Osteoblast (primary cell): Measurements from ENCODE around the gene KCNS1. TPM values are rescaled to one million over a fixed set of nuclear protein-coding genes. Genes with fewer than 3 reads are reported as not detected.

Experiments
- DNase-seq: peaks from one replicate; pipeline ENCODE4 v3.0.0; 2011; ENCODE audit warnings: low spot score, mixed read lengths; ENCODE audit not compliant: insufficient read length; ENCODE audit errors: missing footprints
- H2AFZ ChIP-seq: 2 replicates; pipeline ENCODE4 v1.6.0; 2011; ENCODE audit warnings: mild to moderate bottlenecking, low read length
- H3K27ac ChIP-seq: 2 replicates; pipeline ENCODE4 v1.5.1; 2011; ENCODE audit warnings: mild to moderate bottlenecking, low read depth, low read length, moderate library complexity
- H3K27me3 ChIP-seq: 2 replicates; pipeline ENCODE4 v1.6.0; 2012; ENCODE audit warnings: mild to moderate bottlenecking, control low read depth, inconsistent platforms, low read length, moderate library complexity; ENCODE audit not compliant: insufficient read depth
- H3K36me3 ChIP-seq: 2 replicates; pipeline ENCODE4 v1.5.1; 2011; ENCODE audit warnings: mild to moderate bottlenecking, low read length, control low read depth, moderate library complexity; ENCODE audit not compliant: insufficient read depth
- H3K4me1 ChIP-seq: 2 replicates; pipeline ENCODE4 v1.5.1; 2011; ENCODE audit warnings: mild to moderate bottlenecking, low read length, control low read depth, moderate library complexity; ENCODE audit not compliant: insufficient read depth
- H3K4me2 ChIP-seq: 2 replicates; pipeline ENCODE4 v1.6.0; 2011; ENCODE audit warnings: mild to moderate bottlenecking, low read length; ENCODE audit not compliant: insufficient read depth
- H3K4me3 ChIP-seq: fragments of 200-600 bp; sonication (generic); 3 replicates; pipeline ENCODE4 v1.5.1; 2012; ENCODE audit warnings: mild to moderate bottlenecking, low read length, inconsistent platforms; ENCODE audit not compliant: insufficient read depth
- H3K79me2 ChIP-seq: 2 replicates; pipeline ENCODE4 v1.6.0; 2012; ENCODE audit warnings: mild to moderate bottlenecking, low read length, control low read depth, inconsistent platforms; ENCODE audit not compliant: insufficient read depth
- H3K9me3 ChIP-seq: 2 replicates; pipeline ENCODE4 v1.5.1; 2011; ENCODE audit warnings: low read depth, low read length, control low read depth
- H4K20me1 ChIP-seq: 2 replicates; pipeline ENCODE4 v1.6.0; 2012; ENCODE audit warnings: mild to moderate bottlenecking, low read length, control low read depth; ENCODE audit not compliant: insufficient read depth
- CTCF ChIP-seq: IDR thresholded peaks from 2 replicates; pipeline ENCODE4 v1.5.1; 2011; ENCODE audit warnings: mild to moderate bottlenecking, low read depth, low read length, moderate library complexity; ENCODE audit errors: extremely low read depth
- total RNA-seq: library from RNA; depleted of rRNA; stranded (reverse); fragments of >200 nt; gene quantifications from 2 replicates; pipeline ENCODE4 v1.2.3, GENCODE V29; 2012

Gene KCNS1
- total RNA-seq, 1 donor: 1.1 TPM

- Histone ChIP-seq H3K4me3 (no peak overlapping the region), H3K4me1 (peaks cover 40% of the 10 kb centered on the region), H3K79me2 (no peaks in the 10 kb centered on the region), H3K9me3 (no peaks in the 10 kb centered on the region), H3K4me2 (no peak overlapping the region), H2AFZ (no peak overlapping the region), H3K36me3 (no peaks in the 10 kb centered on the region), H3K27me3 (no peaks in the 10 kb centered on the region), H3K27ac (no peak overlapping the region), H4K20me1 (no peaks in the 10 kb centered on the region)
- TF ChIP-seq CTCF: no peak
- no peak for DNase-seq
Measured at GRCh38 chr20:45092898-45093297, 8.0 kb downstream of the KCNS1 start.

GRCh38 chr20:45091366-45091765 is 9.6 kb downstream of the KCNS1 start:
- Histone ChIP-seq H3K36me3 (no peaks in the 10 kb centered on the region), H3K27ac (peak overlapping the region; percentile 27), H3K4me2 (no peak overlapping the region), H3K9me3 (no peaks in the 10 kb centered on the region), H3K79me2 (no peaks in the 10 kb centered on the region), H3K4me3 (no peak overlapping the region), H3K4me1 (peaks cover 50% of the 10 kb centered on the region), H4K20me1 (no peaks in the 10 kb centered on the region), H3K27me3 (no peaks in the 10 kb centered on the region), H2AFZ (no peak overlapping the region)
- TF ChIP-seq CTCF: no peak
- DNase-seq: peak; percentile 68

GRCh38 chr20:45090481-45090880 is 10.4 kb downstream of the KCNS1 start:
- H3K27ac ChIP-seq: peak overlapping the region; percentile 27
- TF ChIP-seq CTCF: no peak
- H3K9me3 ChIP-seq: no peaks in the 10 kb centered on the region
- H3K4me2 ChIP-seq: peak overlapping the region; percentile 3
- H3K4me3 ChIP-seq: no peak overlapping the region
- no peaks in the 10 kb centered on the region for H4K20me1 ChIP-seq
- peak; percentile 76 for DNase-seq
- no peaks in the 10 kb centered on the region for H3K36me3 ChIP-seq
- H3K27me3 ChIP-seq: no peaks in the 10 kb centered on the region
- peaks cover 48% of the 10 kb centered on the region for H3K4me1 ChIP-seq
- H3K79me2 ChIP-seq: no peaks in the 10 kb centered on the region
- no peak overlapping the region for H2AFZ ChIP-seq

GRCh38 chr20:45088247-45088646 is 12.7 kb downstream of the KCNS1 start:
- no peaks in the 10 kb centered on the region for H3K9me3 ChIP-seq
- no peaks in the 10 kb centered on the region for H3K79me2 ChIP-seq
- H3K27me3 ChIP-seq: no peaks in the 10 kb centered on the region
- H3K4me3 ChIP-seq: no peak overlapping the region
- peak; percentile 88 for DNase-seq
- peaks cover 45% of the 10 kb centered on the region for H3K4me1 ChIP-seq
- no peaks in the 10 kb centered on the region for H4K20me1 ChIP-seq
- H2AFZ ChIP-seq: no peak overlapping the region
- H3K36me3 ChIP-seq: no peaks in the 10 kb centered on the region
- H3K27ac ChIP-seq: peak overlapping the region; percentile 46
- peak overlapping the region; percentile 49 for H3K4me2 ChIP-seq
- no peak for TF ChIP-seq CTCF
